IPS-NIHi7 (cell line): Measurements from ENCODE around the gene SMIM29.
"Not testable (repeated sequence)": the region's sequence is repeated elsewhere in the genome, so short reads cannot be mapped to it uniquely, and the experiment has no call there.

Experiments
- DNase-seq: peaks from one replicate; pipeline ENCODE4 v3.0.0; 2012; ENCODE audit warnings: mixed read lengths; ENCODE audit errors: extremely low spot score

SMIM29 gene

DNA sequence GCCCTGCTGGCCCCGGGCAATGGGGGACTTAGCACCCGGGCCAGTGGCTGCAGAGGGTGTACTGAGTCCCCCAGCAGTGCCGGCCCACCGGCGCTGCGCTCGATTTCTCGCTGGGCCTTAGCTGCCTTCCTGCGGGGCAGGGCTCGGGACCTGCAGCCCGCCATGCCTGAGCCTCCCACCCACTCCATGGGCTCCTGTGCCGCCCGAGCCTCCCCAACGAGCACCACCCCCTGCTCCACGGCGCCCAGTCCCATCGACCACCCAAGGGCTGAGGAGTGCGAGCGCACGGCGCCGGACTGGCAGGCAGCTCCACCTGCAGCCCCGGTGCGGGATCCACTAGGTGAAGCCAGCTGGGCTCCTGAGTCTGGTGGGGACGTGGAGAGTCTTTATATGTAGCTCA, 20.3 kb upstream of the SMIM29 start:
- DNase-seq: not testable (repeated sequence)

DNA sequence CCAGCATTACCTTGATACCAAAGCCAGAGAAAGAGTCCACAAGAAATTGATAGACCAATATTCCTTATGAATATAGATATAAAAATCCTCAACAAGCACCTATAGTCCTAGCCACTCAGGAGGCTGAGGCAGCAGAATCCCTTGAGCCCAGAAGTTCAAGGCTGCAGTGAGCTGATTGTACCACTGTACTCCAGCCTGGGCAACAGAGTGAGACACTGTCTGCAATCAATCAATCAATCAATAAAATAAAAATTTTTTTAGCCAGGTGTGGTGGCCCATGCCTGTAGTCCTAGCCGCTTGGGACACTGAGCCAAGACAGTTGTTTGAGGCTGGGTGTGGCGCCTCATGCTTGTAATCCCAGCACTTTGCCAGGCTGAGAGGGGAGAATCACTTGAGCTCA, 18.9 kb upstream of the SMIM29 start:
- DNase-seq: no peak

DNA sequence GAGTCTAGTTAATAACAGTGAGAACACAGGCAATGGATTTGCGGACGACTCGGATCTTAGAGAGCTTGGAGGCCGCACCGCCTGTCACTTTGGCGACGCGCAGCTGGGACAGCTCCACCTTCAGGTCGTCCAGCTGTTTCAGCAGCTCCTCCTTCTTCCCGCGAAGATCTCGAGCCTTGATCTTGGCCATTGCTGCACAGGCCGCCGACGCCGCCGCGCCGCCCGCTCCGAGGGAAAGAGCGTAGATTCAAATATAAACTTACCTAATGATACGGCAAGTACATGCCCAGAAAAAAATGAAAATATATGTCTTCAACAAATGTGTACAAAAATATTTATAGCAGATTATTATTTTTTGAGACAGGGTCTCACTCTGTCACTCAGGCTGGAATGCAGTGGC, 14.7 kb upstream of the SMIM29 start:
- not testable (repeated sequence) for DNase-seq

DNA sequence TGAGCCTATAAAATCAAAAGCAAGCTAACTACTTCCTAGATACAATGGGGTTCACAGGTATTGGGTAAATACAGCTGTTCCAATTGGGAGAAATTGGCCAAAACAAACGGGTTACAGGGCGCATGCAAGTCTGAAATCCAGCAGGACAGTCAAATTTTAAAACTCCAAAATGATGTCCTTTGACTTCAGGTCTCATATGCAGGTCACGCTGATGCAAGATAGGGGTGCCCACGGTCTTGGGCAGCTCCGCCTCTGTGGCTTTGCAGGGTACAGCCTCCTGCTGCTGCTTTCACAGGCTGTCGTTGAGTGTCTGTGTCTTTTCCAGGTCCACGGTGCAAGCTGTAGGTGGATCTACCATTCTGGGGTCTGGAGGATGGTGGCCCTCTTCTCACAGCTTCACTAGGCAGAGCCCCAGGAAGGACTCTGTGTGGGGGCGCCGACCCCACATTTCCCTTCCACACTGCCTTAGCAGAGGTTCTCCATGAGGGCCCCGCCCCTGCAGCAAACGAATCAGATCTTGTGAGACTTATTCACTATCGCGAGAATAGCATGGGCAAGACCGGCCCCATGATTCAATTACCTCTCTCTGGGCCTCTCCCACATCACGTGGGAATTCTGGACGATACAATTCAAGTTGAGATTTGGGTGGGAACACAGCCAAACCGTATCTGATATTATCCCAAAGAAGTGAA, 11.9 kb upstream of the SMIM29 start:
- DNase-seq: no peak

DNA sequence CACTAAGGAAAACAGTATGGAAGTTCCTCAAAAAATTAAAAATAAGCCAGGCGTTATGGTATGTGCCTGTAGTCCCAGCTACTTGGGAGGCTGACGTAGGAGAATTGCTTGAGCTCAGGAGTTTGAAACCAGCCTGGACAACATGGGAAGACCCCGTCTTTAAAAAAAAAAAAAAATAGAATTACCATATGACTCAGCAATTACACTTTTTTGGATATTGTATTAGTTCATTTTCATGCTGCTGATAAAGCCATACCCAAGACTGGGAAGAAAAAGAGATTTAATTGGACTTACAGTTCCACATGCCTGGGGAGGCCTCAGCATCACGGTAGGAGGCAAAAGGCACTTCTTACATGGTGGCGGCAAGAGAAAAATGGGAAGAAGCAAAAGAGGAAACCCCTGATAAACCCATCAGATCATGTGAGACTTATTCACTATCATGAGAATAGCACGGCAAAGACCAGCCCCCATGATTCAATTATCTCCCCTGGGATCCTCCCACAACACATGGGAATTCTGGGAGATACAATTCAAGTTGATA, 10.8 kb upstream of the SMIM29 start:
- DNase-seq: no peak

DNA sequence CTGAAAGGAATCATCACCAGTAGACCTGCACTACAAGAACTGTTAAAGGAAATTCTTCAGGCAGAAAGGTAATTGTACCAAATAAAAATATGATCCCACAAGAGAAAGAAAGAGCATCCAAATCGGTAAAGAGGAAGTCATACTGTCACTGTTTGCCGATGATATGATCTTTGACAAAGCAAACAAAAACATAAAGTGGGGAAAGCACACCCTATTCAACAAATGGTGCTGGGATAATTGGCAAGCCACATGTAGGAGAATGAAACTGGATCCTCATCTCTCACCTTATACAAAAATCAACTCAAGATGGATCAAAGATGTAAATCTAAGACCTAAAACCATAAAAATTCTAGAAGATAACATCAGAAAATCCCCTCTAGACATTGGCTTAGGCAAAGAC, 3.6 kb upstream of the SMIM29 start:
- DNase-seq: not testable (repeated sequence)

DNA sequence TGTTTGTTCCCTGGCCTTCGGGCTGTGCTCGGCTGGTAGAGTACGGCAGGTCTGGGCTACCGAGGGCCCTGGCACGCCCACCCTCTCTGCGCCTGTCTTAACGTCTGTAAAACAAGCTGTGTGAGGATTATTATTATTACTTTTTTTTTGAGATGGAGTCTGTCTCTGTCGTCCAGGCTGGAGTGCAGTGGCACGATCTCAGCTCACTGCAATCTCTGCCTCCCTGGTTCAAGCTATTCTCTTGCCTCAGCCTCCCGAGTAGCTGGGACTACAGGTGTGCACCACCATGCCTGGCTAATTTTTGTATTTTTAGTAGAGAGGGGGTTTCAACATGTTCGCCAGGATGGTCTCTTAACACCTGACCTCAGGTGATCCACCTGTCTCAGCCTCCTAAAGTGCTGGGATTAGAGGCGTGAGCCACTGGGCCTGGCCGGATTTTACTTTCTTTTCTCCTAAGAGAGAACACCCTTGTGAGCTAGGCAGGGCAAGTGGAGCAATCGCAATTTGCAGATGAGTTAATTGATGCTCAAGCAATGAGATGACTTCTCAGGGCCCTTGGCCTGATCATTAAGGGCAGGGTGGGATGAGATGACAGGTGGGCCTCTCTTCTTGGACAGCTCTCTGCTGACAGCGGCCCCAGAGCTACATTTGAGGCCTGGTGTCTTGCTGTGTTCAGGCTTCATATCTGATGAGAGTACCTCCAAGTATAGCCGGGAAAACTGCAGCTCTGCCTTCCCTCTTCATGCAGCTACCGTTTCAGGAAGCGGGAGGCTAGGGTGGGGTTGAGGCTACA, 859 bp upstream of the SMIM29 start:
- no peak for DNase-seq

DNA sequence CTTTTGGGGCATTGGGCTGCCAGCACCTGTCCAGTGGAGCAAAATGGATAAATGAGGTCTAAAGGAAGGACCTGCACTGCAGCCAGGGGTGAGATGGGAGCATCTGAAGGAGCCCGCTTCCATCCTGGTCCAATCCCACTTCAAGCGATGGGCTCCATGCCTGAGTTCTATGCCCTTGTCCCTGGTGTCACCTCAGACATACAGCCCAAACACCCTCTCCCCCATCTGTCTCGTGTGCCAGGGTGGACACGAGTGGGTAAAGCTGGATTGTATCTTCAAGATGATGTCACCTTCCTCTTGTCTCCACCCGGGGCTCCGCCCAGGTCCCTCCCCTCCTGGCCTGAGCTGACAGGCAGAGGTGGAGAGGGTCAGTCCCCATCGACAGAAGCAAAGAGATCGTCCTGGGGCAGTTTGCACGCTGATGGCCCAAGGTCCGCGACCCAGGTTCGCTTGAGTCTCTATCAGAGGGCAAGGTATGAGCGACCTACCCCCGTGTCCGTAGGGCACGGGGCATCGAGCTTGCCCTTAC, 544 bp downstream of the SMIM29 start:
- no peak for DNase-seq

DNA sequence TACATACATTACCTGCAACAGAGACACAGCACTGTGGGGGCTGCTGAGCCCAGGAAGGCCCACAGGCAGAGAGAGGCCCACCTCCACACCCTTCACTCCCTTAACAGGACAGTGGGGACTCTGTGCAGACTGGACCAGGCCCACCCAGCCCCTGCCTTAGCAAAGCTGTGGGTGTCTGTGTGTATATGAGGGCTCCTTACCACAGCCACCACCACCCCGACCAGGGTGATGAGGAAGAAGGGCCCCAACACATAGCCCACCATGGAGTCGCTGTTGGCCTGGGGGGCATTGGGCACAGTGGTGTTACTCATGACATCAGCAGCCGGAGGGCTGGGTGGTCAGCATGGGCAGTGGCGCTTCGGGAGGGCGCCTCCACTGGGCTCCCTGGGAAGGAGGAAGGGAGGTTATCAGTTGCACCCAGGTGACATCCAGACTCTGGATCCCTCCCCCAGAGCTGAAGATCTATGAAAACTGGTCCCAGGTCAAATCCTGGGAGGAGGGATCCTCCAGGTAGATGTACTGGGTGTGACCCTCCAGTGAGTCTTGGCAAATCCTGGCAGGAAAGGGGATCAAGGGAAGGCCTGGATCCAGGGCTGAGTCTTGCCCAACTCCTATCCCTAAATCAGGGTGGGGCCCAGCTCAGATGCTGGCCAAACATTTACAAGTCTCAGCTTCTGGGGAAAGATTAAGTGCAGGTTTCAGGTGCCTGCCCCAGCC, 1.2 kb downstream of the SMIM29 start:
- no peak for DNase-seq

DNA sequence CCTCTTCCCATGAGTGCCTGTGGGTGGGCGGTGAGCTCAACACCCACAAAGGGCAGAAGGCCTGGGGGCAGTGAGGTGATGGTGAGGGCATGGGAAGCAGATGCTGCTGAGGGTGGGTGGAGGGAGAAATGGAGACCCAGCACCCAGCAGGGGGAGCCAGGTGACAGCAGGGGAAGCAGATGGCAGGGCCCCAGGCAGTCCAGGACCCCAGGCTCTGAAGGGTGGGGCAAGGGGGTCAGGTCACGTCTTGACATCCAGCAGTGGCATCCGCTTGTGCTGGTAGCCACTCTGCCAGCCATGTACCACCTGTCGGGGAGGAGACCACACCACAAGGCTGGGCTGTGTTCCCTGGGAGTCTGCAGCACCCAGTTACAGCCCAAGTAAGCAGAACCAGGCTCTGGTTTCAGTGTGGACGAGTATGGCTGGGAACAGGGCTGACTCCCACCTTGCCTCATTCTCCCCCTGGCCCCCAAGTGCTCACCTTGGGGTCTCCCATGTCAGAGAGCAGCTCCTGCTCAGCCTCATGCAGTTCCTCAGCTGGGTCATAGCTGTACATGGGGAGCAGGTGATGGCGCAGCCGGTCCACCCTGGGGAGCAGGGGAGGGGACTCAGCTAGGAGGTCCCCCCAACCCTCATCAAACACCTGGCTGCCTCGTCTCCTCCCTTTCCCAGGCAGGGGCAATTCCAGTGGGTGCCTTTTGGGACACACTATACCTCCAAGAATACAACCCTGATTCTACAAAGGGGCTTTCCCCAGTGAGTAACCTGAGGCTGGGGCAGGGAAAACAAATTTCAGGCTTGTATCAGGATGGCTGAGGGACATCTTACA, 2.0 kb downstream of the SMIM29 start:
- DNase-seq: peak; percentile 56

DNA sequence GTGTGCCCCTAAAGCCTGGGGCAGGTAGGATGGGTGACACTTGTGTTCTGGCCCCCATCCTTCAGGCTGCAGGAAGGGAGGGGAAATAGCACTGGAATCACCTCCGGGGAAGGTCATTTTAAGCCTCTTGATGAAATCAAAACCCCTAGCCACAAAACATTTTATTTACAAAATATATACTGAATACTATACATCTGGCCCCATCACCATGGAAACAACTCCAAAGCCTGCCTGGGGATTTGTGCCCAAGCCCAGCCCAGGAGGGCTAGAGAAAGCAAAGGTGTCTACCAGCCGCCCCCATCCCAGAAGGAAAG, 2.6 kb downstream of the SMIM29 start:
- DNase-seq: no peak

DNA sequence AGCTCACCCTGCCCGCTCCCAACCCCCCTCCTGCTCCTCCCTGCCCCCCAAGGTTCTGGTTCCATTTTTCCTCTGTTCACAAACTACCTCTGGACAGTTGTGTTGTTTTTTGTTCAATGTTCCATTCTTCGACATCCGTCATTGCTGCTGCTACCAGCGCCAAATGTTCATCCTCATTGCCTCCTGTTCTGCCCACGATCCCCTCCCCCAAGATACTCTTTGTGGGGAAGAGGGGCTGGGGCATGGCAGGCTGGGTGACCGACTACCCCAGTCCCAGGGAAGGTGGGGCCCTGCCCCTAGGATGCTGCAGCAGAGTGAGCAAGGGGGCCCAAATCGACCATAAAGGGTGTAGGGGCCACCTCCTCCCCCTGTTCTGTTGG, 3.1 kb downstream of the SMIM29 start:
- not testable (repeated sequence) for DNase-seq

DNA sequence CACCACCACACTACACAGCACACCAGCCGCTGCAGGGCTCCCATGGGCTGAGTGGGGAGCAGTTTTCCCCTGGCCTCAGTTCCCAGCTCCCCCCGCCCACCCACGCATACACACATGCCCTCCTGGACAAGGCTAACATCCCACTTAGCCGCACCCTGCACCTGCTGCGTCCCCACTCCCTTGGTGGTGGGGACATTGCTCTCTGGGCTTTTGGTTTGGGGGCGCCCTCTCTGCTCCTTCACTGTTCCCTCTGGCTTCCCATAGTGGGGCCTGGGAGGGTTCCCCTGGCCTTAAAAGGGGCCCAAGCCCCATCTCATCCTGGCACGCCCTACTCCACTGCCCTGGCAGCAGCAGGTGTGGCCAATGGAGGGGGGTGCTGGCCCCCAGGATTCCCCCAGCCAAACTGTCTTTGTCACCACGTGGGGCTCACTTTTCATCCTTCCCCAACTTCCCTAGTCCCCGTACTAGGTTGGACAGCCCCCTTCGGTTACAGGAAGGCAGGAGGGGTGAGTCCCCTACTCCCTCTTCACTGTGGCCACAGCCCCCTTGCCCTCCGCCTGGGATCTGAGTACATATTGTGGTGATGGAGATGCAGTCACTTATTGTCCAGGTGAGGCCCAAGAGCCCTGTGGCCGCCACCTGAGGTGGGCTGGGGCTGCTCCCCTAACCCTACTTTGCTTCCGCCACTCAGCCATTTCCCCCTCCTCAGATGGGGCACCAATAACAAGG, 3.6 kb downstream of the SMIM29 start:
- not testable (repeated sequence) for DNase-seq

DNA sequence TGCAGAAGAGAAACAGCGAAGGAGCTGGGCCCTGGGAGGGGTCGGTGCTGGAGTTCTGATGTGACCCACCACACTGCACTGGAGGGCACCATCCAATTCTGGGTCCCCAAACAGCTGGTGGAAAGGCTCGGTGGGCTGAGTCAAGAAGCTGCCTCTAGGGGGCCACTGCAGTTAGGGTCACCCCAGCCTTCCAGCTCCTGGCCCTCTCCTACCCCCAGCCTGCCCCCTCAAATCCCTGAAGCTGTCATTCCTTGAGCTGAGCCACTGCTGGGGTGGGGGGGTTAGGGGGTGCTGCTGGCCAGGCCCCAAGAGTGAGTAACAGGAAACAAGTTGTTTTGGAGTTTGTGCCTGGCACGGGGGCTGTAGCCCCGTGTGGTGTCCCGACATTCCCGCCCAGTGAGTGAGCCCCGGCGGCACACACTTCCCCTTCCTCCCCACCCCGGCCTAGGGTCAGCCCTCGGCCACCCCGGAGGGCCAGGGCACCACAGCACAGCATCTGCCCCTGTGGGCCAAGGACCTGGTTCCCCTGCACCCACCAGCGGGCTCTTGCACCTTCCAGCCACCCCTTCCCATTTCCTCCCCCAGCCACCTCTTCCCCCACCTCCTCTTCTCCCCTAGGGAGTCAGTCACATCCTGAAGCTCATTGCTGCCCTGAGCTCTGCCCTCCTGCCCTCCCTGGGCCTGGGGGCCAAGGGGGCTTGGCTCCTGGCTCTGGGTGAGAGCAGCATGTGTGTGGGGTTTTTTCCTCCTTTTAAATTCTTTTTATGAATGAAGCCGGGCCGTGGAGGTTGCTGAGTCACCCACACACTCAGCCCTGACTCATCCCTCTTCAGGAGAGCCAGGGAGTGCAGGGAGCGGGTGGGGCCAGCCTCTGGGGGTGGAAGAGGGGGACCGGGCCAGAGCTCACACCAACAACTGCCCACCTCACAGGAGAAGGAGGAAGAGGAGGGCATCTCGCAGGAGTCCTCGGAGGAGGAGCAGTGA, 4.6 kb downstream of the SMIM29 start:
- DNase-seq: no peak

DNA sequence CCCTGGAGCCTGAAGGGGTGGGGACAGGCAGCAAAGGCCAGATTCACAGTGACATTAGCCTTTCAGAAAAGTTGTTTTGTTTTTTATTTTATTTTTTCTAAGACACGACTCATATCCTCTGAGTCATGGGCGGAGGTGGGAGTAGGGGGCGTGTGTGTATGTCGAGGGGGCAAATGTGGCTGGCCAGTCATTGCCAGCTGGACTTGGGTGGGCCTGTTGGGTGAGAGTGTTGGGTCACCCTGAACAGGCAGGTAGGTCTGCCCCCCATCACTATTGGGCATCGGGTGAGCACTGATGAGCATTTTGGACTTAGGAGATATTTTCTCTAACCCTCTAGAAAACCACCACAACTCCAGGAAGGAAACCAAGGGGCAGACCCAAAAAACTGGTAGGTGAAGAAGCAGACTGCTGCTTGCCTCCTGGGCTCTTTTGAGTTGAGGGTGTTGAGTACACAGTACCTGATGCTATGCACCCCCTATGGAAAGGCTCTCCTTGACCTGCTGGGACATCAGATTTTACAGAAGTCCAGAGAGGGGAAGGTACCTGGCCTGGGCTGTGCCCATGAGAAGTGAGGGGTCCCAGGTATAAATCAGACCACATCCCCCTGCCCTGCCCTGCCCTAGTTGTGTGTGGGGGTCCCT, 5.6 kb downstream of the SMIM29 start:
- DNase-seq: no peak

DNA sequence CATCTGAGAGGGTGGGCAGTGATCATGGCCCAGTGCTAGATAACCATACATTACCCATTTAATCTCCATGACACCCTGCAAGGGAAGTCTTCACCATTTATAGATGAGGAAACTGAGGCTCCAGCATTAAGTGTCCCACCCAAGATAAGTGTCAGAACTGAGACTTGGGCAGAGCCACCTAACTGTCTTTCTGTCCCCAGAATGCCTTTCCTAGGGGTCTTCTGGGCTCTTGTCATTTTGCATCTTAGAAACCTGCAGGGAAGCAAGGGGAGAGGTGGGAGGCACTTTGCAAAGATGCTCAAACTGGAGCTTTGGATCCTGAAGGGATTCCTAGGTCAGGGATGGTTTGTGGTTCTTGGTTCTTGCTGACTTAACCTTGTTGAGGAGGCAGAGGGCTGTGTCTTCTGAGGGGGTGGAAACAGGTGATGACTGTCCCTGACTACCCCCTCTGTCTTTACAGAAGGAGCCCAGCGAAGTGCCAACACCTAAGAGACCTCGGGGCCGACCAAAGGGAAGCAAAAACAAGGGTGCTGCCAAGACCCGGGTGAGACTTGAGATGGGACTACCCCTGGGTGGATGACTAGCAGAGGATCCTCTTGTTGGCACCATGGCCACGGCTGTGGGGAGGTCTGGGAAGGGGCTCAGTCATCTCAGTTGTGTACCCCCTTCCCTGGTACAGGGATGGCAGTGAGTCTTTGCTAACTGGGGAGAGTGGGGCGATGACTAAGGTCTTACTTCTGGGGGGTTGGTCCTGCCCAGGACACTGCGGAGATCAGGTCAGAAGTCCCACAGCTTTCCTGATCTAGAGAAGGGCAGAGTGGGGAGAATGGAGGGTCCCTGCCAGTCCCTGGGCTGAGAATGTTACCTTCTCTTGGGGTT, 6.3 kb downstream of the SMIM29 start:
- no peak for DNase-seq

DNA sequence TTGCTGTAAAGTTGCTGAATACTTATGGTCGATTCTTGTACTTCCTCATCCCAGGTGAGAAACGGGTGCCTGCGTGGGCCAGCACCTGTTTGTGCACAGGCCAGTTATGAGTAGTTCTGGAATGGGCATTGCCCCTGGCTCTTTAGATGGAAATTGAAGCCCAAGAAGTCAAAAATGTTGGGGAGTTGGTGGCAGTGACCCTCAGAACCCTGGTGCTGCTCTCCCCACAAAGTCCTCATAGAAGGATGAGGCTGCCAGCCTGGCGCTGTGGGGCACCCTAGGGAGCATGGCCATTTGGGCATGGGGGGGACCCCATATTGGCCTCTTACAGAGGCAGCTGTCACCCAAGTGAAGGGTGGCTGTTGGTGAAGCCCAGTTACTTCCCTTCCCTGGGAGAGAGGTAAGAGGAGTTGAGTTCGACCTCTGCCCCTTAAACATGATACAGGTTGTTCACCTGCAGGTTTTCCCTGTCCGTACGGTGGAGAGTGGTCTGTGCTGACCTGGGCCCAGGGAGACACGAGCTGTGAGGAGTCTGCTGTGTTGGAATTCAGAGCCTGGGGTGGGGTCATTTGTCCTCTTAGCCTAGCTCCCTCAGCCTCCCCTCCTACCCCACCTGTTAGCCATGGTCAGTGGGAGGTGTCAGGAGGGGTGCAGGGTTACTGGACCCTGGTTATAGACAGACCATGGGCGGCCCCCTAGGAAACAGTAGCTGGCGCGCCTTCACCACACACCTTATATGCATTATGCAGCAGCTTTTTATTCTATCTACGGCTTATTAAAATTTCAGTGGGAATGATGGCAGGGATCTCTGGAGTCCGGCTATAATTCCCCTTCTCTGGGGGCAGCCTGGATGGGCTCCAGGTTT, 7.2 kb downstream of the SMIM29 start:
- DNase-seq: no peak
